NB4 (cell line): ENCODE results near the gene ARFRP1.

Experiments used
- MYC ChIP-seq: IDR thresholded peaks from 2 replicates; pipeline ENCODE4 v1.6.1; 2011; ENCODE audit warnings: low read depth, low read length
- POLR2A ChIP-seq: IDR thresholded peaks from 2 replicates; pipeline ENCODE4 v1.6.1; 2011; ENCODE audit warnings: mild to moderate bottlenecking; ENCODE audit not compliant: insufficient read length; ENCODE audit errors: extremely low read depth

GRCh38 chr20:63749597-63750508 lies 42.1 kb upstream of the ARFRP1 start:
- no peak for TF ChIP-seq POLR2A
- TF ChIP-seq MYC, result no peak
